Activated T-helper 1 cell treated with anti-CD3 and anti-CD28 coated beads, Interleukin-2, amount 50 U/mL, for 16 hours (primary cell): ENCODE results near the gene VEPH1.
"Not testable (repeated sequence)": the region's sequence is repeated elsewhere in the genome, so short reads cannot be mapped to it uniquely, and the experiment has no call there.

Source experiments
- DNase-seq, 2 donors: peaks; one replicate each; pipeline ENCODE4 v3.0.0-alpha.2; 2020; ENCODE audit warnings: low read depth in 1 of 2, low spot score in 1 of 2

Gene VEPH1

GRCh38 chr3:157354254-157354653, 149.0 kb downstream of the VEPH1 start:
- DNase-seq, result no peak

- DNase-seq, result no peak
Measured at GRCh38 chr3:157353652-157354051, 149.6 kb downstream of the VEPH1 start.

- DNase-seq, result no peak
Measured at GRCh38 chr3:157351981-157352380, 151.2 kb downstream of the VEPH1 start.

- DNase-seq, result not testable (repeated sequence)
Measured at GRCh38 chr3:157350651-157351050, 152.6 kb downstream of the VEPH1 start.

GRCh38 chr3:157348304-157349075, 154.7 kb downstream of the VEPH1 start:
- not testable (repeated sequence) for DNase-seq

- DNase-seq, result no peak
Measured at GRCh38 chr3:157347577-157348303, 155.5 kb downstream of the VEPH1 start.

- no peak for DNase-seq
Measured at GRCh38 chr3:157336252-157337009, 166.8 kb downstream of the VEPH1 start.

GRCh38 chr3:157335233-157336076, 167.8 kb downstream of the VEPH1 start:
- DNase-seq, result no peak

GRCh38 chr3:157333551-157333991, 169.6 kb downstream of the VEPH1 start:
- DNase-seq, result no peak

- DNase-seq, result no peak
Measured at GRCh38 chr3:157330206-157330605, 173.0 kb downstream of the VEPH1 start.

- DNase-seq, result no peak
Measured at GRCh38 chr3:157329551-157329950, 173.7 kb downstream of the VEPH1 start.

GRCh38 chr3:157327837-157328236, 175.4 kb downstream of the VEPH1 start:
- no peak for DNase-seq

GRCh38 chr3:157327018-157327417, 176.2 kb downstream of the VEPH1 start:
- no peak for DNase-seq

GRCh38 chr3:157324869-157325268, 178.3 kb downstream of the VEPH1 start:
- not testable (repeated sequence) for DNase-seq

GRCh38 chr3:157323360-157323759, 179.9 kb downstream of the VEPH1 start:
- DNase-seq, result no peak

GRCh38 chr3:157319672-157320071, 183.5 kb downstream of the VEPH1 start:
- no peak for DNase-seq

- DNase-seq, result no peak
Measured at GRCh38 chr3:157318639-157319288, 184.5 kb downstream of the VEPH1 start.

GRCh38 chr3:157317895-157318294, 185.3 kb downstream of the VEPH1 start:
- DNase-seq, result no peak

GRCh38 chr3:157313186-157313585, 190.0 kb downstream of the VEPH1 start:
- DNase-seq, result no peak

- no peak for DNase-seq
Measured at GRCh38 chr3:157312376-157312745, 190.9 kb downstream of the VEPH1 start.
